COR-L47 (cell line): Measurements from ENCODE around the gene AKR7A3.
"Not testable (repeated sequence)": the region's sequence is repeated elsewhere in the genome, so short reads cannot be mapped to it uniquely, and the experiment has no call there.

Experiments used
- DNase-seq: peaks from one replicate; lab custom pipeline; 2025; lab: John Stamatoyannopoulos, UW

AKR7A3 gene

GRCh38 chr1:19319196-19319595 lies 30.6 kb upstream of the AKR7A3 start:
- DNase-seq = no peak

GRCh38 chr1:19317126-19317910 lies 28.7 kb upstream of the AKR7A3 start:
- no peak for DNase-seq

GRCh38 chr1:19315378-19316198 lies 27.0 kb upstream of the AKR7A3 start:
- no peak for DNase-seq

GRCh38 chr1:19313961-19314882 lies 25.7 kb upstream of the AKR7A3 start:
- no peak for DNase-seq

- no peak for DNase-seq
Observed at GRCh38 chr1:19313636-19313959, 25.0 kb upstream of the AKR7A3 start.

GRCh38 chr1:19312782-19313635 lies 24.4 kb upstream of the AKR7A3 start:
- DNase-seq = no peak

GRCh38 chr1:19311931-19312781 lies 23.6 kb upstream of the AKR7A3 start, which contains the start of the genes AKR7A2 and SLC66A1:
TSS of gene AKR7A2 (minus strand) at chr1:19312144. CDS start at chr1:19312124, 20 bp downstream.
TSS of gene SLC66A1 (plus strand) at chr1:19312326. CDS start at chr1:19317678, 5,352 bp downstream.
- peak; percentile 90 for DNase-seq

- DNase-seq = no peak
Observed at GRCh38 chr1:19311503-19311930, 22.9 kb upstream of the AKR7A3 start.

GRCh38 chr1:19310720-19311502 lies 22.3 kb upstream of the AKR7A3 start:
- no peak for DNase-seq

GRCh38 chr1:19310061-19310460 lies 21.5 kb upstream of the AKR7A3 start:
- no peak for DNase-seq

- no peak for DNase-seq
Observed at GRCh38 chr1:19309123-19309813, 20.7 kb upstream of the AKR7A3 start.

- no peak for DNase-seq
Observed at GRCh38 chr1:19308509-19308907, 19.9 kb upstream of the AKR7A3 start.

GRCh38 chr1:19307794-19308508 lies 19.4 kb upstream of the AKR7A3 start:
- no peak for DNase-seq

- no peak for DNase-seq
Observed at GRCh38 chr1:19306941-19307340, 18.4 kb upstream of the AKR7A3 start.

- no peak for DNase-seq
Observed at GRCh38 chr1:19305880-19306279, 17.3 kb upstream of the AKR7A3 start.

GRCh38 chr1:19304081-19304480 lies 15.5 kb upstream of the AKR7A3 start:
- not testable (repeated sequence) for DNase-seq

- DNase-seq = no peak
Observed at GRCh38 chr1:19300211-19300610, 11.6 kb upstream of the AKR7A3 start.

- no peak for DNase-seq
Observed at GRCh38 chr1:19294638-19295037, 6.1 kb upstream of the AKR7A3 start.
